Mammary epithelial cell (primary cell): ENCODE data around the gene PRSS38.

Experiments
- EZH2 ChIP-seq: IDR thresholded peaks from 2 replicates; pipeline ENCODE4 v1.6.1; 2012; ENCODE audit warnings: low read length, inconsistent platforms, borderline replicate concordance
- TF ChIP-seq, protein P1 (sequence below), 2 donors: IDR thresholded peaks in 1 of 2; conservative IDR thresholded peaks in 1 of 2; 2 replicates each; pipeline ENCODE4 v1.5.1; 2011 to 2012; ENCODE audit warnings: inconsistent platforms in 2 of 2, low read length in 2 of 2, mild to moderate bottlenecking in 2 of 2, control low read depth in 1 of 2, low read depth in 1 of 2; ENCODE audit not compliant: insufficient read depth in 1 of 2; ENCODE audit errors: extremely low read depth in 1 of 2

GRCh38 chr1:227774051-227774731, 41.3 kb upstream of the PRSS38 start:
- TF ChIP-seq, protein P1, sequence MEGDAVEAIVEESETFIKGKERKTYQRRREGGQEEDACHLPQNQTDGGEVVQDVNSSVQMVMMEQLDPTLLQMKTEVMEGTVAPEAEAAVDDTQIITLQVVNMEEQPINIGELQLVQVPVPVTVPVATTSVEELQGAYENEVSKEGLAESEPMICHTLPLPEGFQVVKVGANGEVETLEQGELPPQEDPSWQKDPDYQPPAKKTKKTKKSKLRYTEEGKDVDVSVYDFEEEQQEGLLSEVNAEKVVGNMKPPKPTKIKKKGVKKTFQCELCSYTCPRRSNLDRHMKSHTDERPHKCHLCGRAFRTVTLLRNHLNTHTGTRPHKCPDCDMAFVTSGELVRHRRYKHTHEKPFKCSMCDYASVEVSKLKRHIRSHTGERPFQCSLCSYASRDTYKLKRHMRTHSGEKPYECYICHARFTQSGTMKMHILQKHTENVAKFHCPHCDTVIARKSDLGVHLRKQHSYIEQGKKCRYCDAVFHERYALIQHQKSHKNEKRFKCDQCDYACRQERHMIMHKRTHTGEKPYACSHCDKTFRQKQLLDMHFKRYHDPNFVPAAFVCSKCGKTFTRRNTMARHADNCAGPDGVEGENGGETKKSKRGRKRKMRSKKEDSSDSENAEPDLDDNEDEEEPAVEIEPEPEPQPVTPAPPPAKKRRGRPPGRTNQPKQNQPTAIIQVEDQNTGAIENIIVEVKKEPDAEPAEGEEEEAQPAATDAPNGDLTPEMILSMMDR (conservative IDR thresholded peaks at IDR 0.05 in 1 of 2, IDR thresholded peaks at IDR 0.05 in 1 of 2; ENCODE audit: extremely low read depth in 1 of 2, insufficient read depth in 1 of 2, low read depth in 1 of 2, low read length in 2 of 2): no peak
- TF ChIP-seq EZH2: no peak
